Mammary microvascular endothelial cell (primary cell): ENCODE results near the gene KCNMA1. TPM values are rescaled to one million over a fixed set of nuclear protein-coding genes. Genes with fewer than 3 reads are reported as not detected.

Experiments used
- total RNA-seq: library from RNA; depleted of rRNA; stranded (reverse); fragments of >200 nt; gene quantifications from 2 replicates; pipeline ENCODE4 v1.2.3, GENCODE V29; 2015

KCNMA1 gene
- total RNA-seq = 0.15 TPM in 1 of 2 replicates, not detected in the other

DNA sequence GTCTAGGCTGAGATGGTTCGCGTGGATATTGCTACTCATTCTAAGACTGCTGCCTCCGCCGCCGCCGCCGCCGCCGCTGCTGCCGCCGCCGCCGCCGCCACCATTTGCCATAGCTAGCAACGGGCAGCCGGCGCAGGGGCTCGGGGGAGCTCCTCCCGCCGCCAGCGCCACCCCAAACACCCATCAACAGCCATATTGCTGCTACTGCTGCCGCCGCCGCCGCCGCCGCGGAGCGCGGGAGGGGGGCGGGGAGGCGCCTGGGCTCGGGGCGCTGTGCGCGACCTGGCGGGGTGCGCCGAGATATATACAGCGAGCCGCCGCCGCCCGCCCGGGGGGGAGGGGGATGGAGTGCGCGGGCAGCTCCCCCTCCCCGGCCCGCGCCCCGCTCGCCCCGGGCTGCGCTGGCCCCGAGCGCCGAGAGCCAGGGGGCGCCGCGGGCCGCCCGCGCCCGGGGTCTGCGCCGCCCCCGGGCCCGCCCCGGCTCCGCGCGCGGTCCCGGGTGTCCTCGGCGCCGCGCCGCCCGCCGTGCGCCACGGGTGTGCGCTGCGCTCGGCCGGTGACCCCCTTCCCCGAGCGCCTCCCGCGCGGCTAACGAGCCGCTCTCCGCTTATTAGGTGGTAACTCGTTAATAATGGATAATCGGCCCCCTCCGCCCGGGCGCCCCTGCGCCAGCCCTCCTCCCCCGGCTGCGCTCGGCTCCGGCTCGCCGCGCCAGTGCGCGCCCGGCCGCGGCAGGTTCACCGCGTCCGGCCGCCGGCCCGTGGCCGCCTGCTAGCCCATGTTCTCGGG lies at the start of gene KCNMA1:
Gene KCNMA1, minus strand, starts transcription at position 277 of the 789 bp plus-strand sequence.

